HFF-Myc (cell line): ENCODE data around the gene PHKG1.
"Not testable (repeated sequence)": the region's sequence is repeated elsewhere in the genome, so short reads cannot be mapped to it uniquely, and the experiment has no call there.

Experiments used
- DNase-seq: peaks from one replicate; pipeline ENCODE4 v3.0.0-alpha.2; 2011; ENCODE audit warnings: low read depth; ENCODE audit errors: extremely low read depth
- H3K4me3 ChIP-seq: replicated peaks from 2 replicates; pipeline ENCODE4 v1.5.1; 2011; ENCODE audit warnings: low read depth, mild to moderate bottlenecking, control low read depth, low read length
- CTCF ChIP-seq: IDR thresholded peaks from 2 replicates; pipeline ENCODE4 v1.5.1; 2012; ENCODE audit warnings: mild to moderate bottlenecking, low read depth, low read length, control low read depth; ENCODE audit errors: missing control alignments

The PHKG1 gene

GRCh38 chr7:56046721-56047445 is 45.9 kb downstream of the PHKG1 start:
- no peak overlapping the region for H3K4me3 ChIP-seq
- peak; percentile 74 for DNase-seq
- TF ChIP-seq CTCF = no peak

- H3K4me3 ChIP-seq, DNase-seq: not testable (repeated sequence)
Measured at GRCh38 chr7:56045758-56046157, 47.0 kb downstream of the PHKG1 start.

GRCh38 chr7:56040730-56041129 is 52.0 kb downstream of the PHKG1 start:
- no peak overlapping the region for H3K4me3 ChIP-seq
- DNase-seq = no peak
- TF ChIP-seq CTCF = no peak

GRCh38 chr7:56033671-56034432 is 58.9 kb downstream of the PHKG1 start:
- TF ChIP-seq CTCF = peak; percentile 17
- peak; percentile 32 for DNase-seq
- peak overlapping the region; percentile 45 for H3K4me3 ChIP-seq

DNA sequence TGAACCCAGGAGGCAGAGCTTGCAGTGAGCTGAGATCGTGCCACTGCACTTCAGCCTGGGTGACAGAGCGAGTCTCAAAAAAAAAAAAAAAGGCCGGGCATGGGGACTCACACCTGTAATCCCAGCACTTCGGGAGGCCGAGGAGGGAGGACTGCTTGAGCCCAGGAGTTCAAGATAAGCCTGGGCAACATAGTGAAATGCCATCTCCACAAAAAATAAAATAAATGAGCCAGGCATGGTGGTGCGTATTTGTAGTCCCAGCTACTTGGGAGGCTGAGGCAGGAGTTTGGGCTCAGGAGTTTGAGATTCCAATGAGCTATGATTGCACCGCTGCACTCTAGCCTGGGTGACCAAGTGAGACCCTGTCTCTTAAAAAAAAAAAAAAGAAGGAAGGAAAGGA is 60.2 kb downstream of the PHKG1 start:
- not testable (repeated sequence) for H3K4me3 ChIP-seq, DNase-seq

GRCh38 chr7:56031556-56031955 is 61.2 kb downstream of the PHKG1 start:
- H3K4me3 ChIP-seq, DNase-seq: not testable (repeated sequence)

DNA sequence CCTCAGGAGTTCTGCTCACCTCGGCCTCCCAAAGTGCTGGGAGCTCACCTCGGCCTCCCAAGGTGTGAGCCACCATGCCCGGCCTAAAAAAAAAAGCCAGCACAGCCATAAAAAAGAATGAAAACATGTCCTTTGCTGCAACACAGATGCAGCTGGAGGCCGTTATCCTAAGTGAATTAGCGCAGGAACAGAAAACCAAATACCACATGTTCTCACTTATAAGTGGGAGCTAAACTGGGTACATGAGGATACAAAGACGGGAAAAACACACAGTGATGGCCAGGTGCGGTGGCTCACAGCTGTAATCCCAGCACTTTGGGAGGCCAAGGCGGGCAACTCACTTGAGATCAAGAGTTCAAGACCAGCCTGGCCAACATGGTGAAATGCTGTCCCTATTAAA is 62.4 kb downstream of the PHKG1 start:
- TF ChIP-seq CTCF = no peak
- DNase-seq = no peak
- no peak overlapping the region for H3K4me3 ChIP-seq
